ENCODE measurements around the gene PGAM2.

PGAM2 gene
- 0 to 1.3 (median 0.57) reads per million in 9 experiments for total RNA-seq

- Mint-ChIP-seq H3K4me3 (no peak within 1 kb of the TSS), H3K27me3 (no peaks in the 10 kb centered on the region), H3K36me3 (ENCODE audit: insufficient read depth) (peaks cover 25% of the 10 kb centered on the region), H3K27ac (peak within 1 kb of the TSS; percentile 52 to 72), H3K9me3 (no peaks in the 10 kb centered on the region), H3K4me1 (ENCODE audit: low read depth in 2 of 2) (peaks cover 7 to 24% of the 10 kb centered on the region in 2 donors)
- peak; percentile 67 for ATAC-seq (replicated peaks)
- DNase-seq = no peak
Observed at GRCh38 chr7:44065431-44066110, at the start of gene PGAM2. Gene PGAM2 (minus strand): TSS chr7:44065567. CDS start chr7:44065529, 38 bp downstream.

GRCh38 chr7:44114586-44115310 lies 49.4 kb upstream of the PGAM2 start:
- peaks cover under 1 to 5% of the 10 kb centered on the region in 2 donors for H3K4me1 Mint-ChIP-seq (ENCODE audit: low read depth in 2 of 2)
- no peak overlapping the region for H3K4me3 Mint-ChIP-seq
- no peak overlapping the region for H3K27ac Mint-ChIP-seq
- ATAC-seq (replicated peaks) = no peak
- H3K9me3 Mint-ChIP-seq = no peaks in the 10 kb centered on the region
- H3K36me3 Mint-ChIP-seq (ENCODE audit: insufficient read depth) = no peaks in the 10 kb centered on the region
- DNase-seq = no peak
- no peaks in the 10 kb centered on the region for H3K27me3 Mint-ChIP-seq

DNA sequence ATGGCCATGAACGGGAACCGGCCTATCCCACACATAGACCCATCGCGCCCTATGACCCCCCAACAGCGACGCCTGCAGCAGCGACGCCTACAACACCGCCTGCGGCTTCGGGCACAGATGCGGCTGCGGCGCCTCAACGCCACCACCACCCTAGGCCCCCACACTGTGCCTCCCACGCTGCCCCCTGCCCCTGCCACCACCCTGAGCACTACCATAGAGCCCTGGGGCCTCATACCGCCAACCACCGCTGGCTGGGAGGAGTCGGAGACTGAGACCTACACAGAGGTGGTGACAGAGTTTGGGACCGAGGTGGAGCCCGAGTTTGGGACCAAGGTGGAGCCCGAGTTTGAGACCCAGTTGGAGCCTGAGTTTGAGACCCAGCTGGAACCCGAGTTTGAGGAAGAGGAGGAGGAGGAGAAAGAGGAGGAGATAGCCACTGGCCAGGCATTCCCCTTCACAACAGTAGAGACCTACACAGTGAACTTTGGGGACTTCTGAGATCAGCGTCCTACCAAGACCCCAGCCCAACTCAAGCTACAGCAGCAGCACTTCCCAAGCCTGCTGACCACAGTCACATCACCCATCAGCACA lies 48.5 kb upstream of the PGAM2 start:
- Mint-ChIP-seq H3K4me3 (no peak overlapping the region), H3K27ac (peak overlapping the region in 1 of 2 donors; percentile 11), H3K36me3 (ENCODE audit: insufficient read depth) (no peaks in the 10 kb centered on the region), H3K4me1 (ENCODE audit: low read depth in 2 of 2) (peaks cover 0 to 5% of the 10 kb centered on the region in 2 donors), H3K9me3 (no peaks in the 10 kb centered on the region), H3K27me3 (peaks cover 0 to 1% of the 10 kb centered on the region in 2 donors)
- ATAC-seq (replicated peaks) (no peak), DNase-seq (no peak)

GRCh38 chr7:44112997-44113763 lies 47.8 kb upstream of the PGAM2 start:
- Mint-ChIP-seq H3K27me3 (peaks cover 0 to 8% of the 10 kb centered on the region in 2 donors), H3K9me3 (no peaks in the 10 kb centered on the region), H3K4me1 (ENCODE audit: low read depth in 2 of 2) (peaks cover 0 to 4% of the 10 kb centered on the region in 2 donors), H3K4me3 (no peak overlapping the region), H3K27ac (no peak overlapping the region), H3K36me3 (ENCODE audit: insufficient read depth) (no peaks in the 10 kb centered on the region)
- ATAC-seq (replicated peaks) (no peak), DNase-seq (no peak)

DNA sequence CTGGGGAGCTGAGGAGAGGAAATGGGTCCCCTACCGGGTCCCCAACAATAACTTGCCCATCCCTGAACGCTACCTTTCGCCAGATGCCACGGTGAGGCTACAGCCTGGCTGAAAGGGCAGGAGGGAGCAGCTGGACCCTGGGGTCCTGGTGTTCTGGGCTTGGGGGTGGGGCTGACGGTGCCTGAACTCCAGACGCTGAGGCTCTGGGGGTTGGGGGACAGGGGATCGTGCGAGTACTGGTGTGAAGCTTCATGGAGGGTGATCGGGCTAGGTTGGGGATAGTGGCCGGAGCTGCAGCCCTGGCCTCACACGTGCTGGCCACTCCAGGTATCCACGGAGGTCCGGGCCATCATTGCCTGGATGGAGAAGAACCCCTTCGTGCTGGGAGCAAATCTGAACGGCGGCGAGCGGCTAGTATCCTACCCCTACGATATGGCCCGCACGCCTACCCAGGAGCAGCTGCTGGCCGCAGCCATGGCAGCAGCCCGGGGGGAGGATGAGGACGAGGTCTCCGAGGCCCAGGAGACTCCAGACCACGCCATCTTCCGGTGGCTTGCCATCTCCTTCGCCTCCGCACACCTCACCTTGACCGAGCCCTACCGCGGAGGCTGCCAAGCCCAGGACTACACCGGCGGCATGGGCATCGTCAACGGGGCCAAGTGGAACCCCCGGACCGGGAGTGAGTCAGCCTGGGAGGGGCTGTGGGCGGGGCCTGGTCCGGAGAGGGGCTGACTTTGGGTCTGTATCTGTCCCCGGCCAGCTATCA lies 47.0 kb upstream of the PGAM2 start:
- DNase-seq = no peak
- no peak overlapping the region for H3K27ac Mint-ChIP-seq
- no peak overlapping the region for H3K4me3 Mint-ChIP-seq
- no peaks in the 10 kb centered on the region for H3K9me3 Mint-ChIP-seq
- H3K27me3 Mint-ChIP-seq = peaks cover 0 to 16% of the 10 kb centered on the region in 2 donors
- ATAC-seq (replicated peaks) = no peak
- no peaks in the 10 kb centered on the region for H3K36me3 Mint-ChIP-seq (ENCODE audit: insufficient read depth)
- no peaks in the 10 kb centered on the region for H3K4me1 Mint-ChIP-seq (ENCODE audit: low read depth in 2 of 2)

GRCh38 chr7:44111761-44112160 lies 46.4 kb upstream of the PGAM2 start:
- no peak for ATAC-seq (replicated peaks)
- peaks cover 0 to 21% of the 10 kb centered on the region in 2 donors for H3K27me3 Mint-ChIP-seq
- H3K4me1 Mint-ChIP-seq (ENCODE audit: low read depth in 2 of 2) = no peaks in the 10 kb centered on the region
- H3K4me3 Mint-ChIP-seq = no peak overlapping the region
- H3K36me3 Mint-ChIP-seq (ENCODE audit: insufficient read depth) = no peaks in the 10 kb centered on the region
- DNase-seq = no peak
- H3K27ac Mint-ChIP-seq = no peak overlapping the region
- no peaks in the 10 kb centered on the region for H3K9me3 Mint-ChIP-seq

GRCh38 chr7:44110719-44111635 lies 45.6 kb upstream of the PGAM2 start:
- Mint-ChIP-seq H3K27ac (no peak overlapping the region), H3K4me3 (no peak overlapping the region), H3K9me3 (no peaks in the 10 kb centered on the region), H3K4me1 (ENCODE audit: low read depth in 2 of 2) (no peaks in the 10 kb centered on the region), H3K27me3 (peaks cover 5 to 28% of the 10 kb centered on the region in 2 donors), H3K36me3 (ENCODE audit: insufficient read depth) (no peaks in the 10 kb centered on the region)
- no peak for DNase-seq
- ATAC-seq (replicated peaks) = no peak

DNA sequence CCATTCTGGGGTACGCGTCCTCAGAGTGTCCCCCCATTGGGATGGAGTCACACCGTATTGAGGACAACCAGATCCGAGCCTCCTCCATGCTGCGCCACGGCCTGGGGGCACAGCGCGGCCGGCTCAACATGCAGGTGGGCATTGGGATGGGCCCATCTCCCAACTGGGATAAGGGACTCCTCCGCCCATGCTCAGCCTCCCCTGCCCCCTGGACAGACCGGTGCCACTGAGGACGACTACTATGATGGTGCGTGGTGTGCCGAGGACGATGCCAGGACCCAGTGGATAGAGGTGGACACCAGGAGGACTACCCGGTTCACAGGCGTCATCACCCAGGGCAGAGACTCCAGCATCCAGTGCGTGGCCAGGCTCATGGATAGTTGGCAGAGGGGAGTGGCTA lies 44.6 kb upstream of the PGAM2 start:
- ATAC-seq (replicated peaks) (no peak), DNase-seq (no peak)
- no peak overlapping the region for H3K4me3 Mint-ChIP-seq
- no peaks in the 10 kb centered on the region for H3K36me3 Mint-ChIP-seq (ENCODE audit: insufficient read depth)
- peaks cover 15 to 38% of the 10 kb centered on the region in 2 donors for H3K27me3 Mint-ChIP-seq
- no peaks in the 10 kb centered on the region for H3K9me3 Mint-ChIP-seq
- H3K4me1 Mint-ChIP-seq (ENCODE audit: low read depth in 2 of 2) = peaks cover 0 to 2% of the 10 kb centered on the region in 2 donors
- H3K27ac Mint-ChIP-seq = no peak overlapping the region

DNA sequence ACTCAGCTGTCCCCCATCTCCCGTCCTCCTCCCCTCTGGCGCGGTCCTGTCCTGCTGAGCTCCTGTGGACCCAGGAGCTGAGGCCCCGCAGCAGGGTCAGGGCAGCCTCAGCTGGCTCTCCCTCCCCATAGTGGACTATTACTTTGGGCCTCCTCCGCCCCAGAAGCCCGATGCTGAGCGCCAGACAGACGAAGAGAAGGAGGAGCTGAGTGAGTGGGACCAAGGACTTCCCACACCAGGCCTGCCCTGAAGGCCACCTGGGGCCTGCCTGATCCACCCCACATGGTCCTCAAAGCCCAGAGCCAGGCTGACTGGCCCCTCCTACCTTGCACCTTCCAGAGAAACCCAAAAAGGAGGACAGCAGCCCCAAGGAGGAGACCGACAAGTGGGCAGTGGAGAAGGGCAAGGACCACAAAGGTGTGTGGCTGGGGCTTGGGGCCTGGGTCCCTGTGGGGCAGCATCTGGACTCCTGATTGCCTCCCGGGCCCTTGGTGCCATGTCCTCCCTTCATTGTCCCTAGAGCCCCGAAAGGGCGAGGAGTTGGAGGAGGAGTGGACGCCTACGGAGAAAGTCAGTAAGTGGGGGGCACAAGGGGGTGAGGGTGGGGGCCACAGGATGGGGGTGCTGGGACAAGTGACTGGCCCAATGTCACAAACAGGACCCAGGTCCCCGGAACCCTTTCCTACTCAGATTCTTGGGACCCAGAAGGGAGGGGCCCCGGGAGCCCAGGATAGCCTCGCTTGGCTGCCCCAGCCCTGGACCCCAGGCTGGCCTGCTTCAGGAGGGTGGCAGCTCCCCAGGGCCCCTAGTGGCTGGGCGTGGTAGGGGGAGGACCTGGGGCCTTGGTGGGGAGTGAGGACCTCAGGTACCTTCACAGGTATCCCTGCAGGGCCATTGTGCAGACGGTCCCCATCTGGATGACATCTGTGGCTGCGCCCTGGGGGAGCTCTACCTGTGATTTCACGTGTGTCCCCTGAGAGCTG lies 43.7 kb upstream of the PGAM2 start:
- no peak overlapping the region for H3K27ac Mint-ChIP-seq
- no peaks in the 10 kb centered on the region for H3K9me3 Mint-ChIP-seq
- no peak for ATAC-seq (replicated peaks)
- H3K36me3 Mint-ChIP-seq (ENCODE audit: insufficient read depth) = no peaks in the 10 kb centered on the region
- DNase-seq = no peak
- peaks cover 17 to 41% of the 10 kb centered on the region in 2 donors for H3K27me3 Mint-ChIP-seq
- peaks cover 0 to 2% of the 10 kb centered on the region in 2 donors for H3K4me1 Mint-ChIP-seq (ENCODE audit: low read depth in 2 of 2)
- H3K4me3 Mint-ChIP-seq = no peak overlapping the region

GRCh38 chr7:44107961-44108767 lies 42.8 kb upstream of the PGAM2 start:
- peaks cover 0 to 3% of the 10 kb centered on the region in 2 donors for H3K4me1 Mint-ChIP-seq (ENCODE audit: low read depth in 2 of 2)
- no peaks in the 10 kb centered on the region for H3K9me3 Mint-ChIP-seq
- peaks cover 22 to 48% of the 10 kb centered on the region in 2 donors for H3K27me3 Mint-ChIP-seq
- ATAC-seq (replicated peaks) = no peak
- no peaks in the 10 kb centered on the region for H3K36me3 Mint-ChIP-seq (ENCODE audit: insufficient read depth)
- no peak overlapping the region for H3K27ac Mint-ChIP-seq
- H3K4me3 Mint-ChIP-seq = no peak overlapping the region
- no peak for DNase-seq

All from effector memory CD8-positive, alpha-beta T cell (primary cell).